H9 (cell line): ENCODE results near the gene EPHA2. TPM values are rescaled to one million over a fixed set of nuclear protein-coding genes. Genes with fewer than 3 reads are reported as not detected.
A peak's percentile ranks its signal among the peaks of the same experiment; 100 is the strongest.

Source experiments
- DNase-seq: peaks from one replicate; pipeline ENCODE4 v3.0.0-alpha.2; 2017
- H2AFZ ChIP-seq: one replicate; pipeline ENCODE4 v1.6.1; 2013; ENCODE audit warnings: mild to moderate bottlenecking, low read length, control low read depth, moderate library complexity
- H2AK5ac ChIP-seq: 2 replicates; pipeline ENCODE4 v1.6.1; 2013; ENCODE audit warnings: low read length, control low read depth, mixed read lengths; ENCODE audit not compliant: insufficient read length
- H2BK120ac ChIP-seq: one replicate; pipeline ENCODE4 v1.6.1; 2013; ENCODE audit warnings: low read depth, mild to moderate bottlenecking, low read length, control low read depth, inconsistent platforms; ENCODE audit not compliant: poor library complexity, severe bottlenecking
- H2BK12ac ChIP-seq: 2 replicates; pipeline ENCODE4 v1.6.1; 2013; ENCODE audit warnings: low read length, control low read depth, mixed read lengths, low read depth; ENCODE audit not compliant: insufficient read length
- H2BK15ac ChIP-seq: 2 replicates; pipeline ENCODE4 v1.6.1; 2013; ENCODE audit warnings: low read depth, low read length, control low read depth
- H2BK20ac ChIP-seq: one replicate; pipeline ENCODE4 v1.6.1; 2013; ENCODE audit warnings: low read depth, mild to moderate bottlenecking, low read length, control low read depth, inconsistent platforms; ENCODE audit not compliant: poor library complexity, severe bottlenecking
- H2BK5ac ChIP-seq: 2 replicates; pipeline ENCODE4 v1.6.1; 2013; ENCODE audit warnings: low read length, control low read depth, mixed read lengths; ENCODE audit not compliant: insufficient read length
- H3K14ac ChIP-seq: 2 replicates; pipeline ENCODE4 v1.6.1; 2013; ENCODE audit warnings: low read length, control low read depth; ENCODE audit not compliant: insufficient read depth
- H3K18ac ChIP-seq: 2 replicates; pipeline ENCODE4 v1.6.1; 2013; ENCODE audit warnings: low read depth, mild to moderate bottlenecking, mixed read lengths, low read length, control low read depth; ENCODE audit not compliant: insufficient read length
- H3K23ac ChIP-seq: 2 replicates; pipeline ENCODE4 v1.6.1; 2013; ENCODE audit warnings: low read length, control low read depth, mixed read lengths, low read depth; ENCODE audit not compliant: insufficient read length
- H3K23me2 ChIP-seq: 2 replicates; pipeline ENCODE4 v1.6.1; 2013; ENCODE audit warnings: low read depth, mild to moderate bottlenecking, mixed read lengths, low read length, control low read depth; ENCODE audit not compliant: insufficient read length, poor library complexity, severe bottlenecking
- H3K27ac ChIP-seq: 2 replicates; pipeline ENCODE4 v1.5.1; 2013; ENCODE audit warnings: low read length, control low read depth, mixed read lengths, low read depth; ENCODE audit not compliant: insufficient read length
- H3K27me3 ChIP-seq: 2 replicates; pipeline ENCODE4 v1.6.1; 2013; ENCODE audit warnings: low read length, control low read depth, inconsistent platforms; ENCODE audit not compliant: insufficient read depth
- H3K4ac ChIP-seq: 2 replicates; pipeline ENCODE4 v1.6.1; 2013; ENCODE audit warnings: low read depth, mild to moderate bottlenecking, control low read depth, inconsistent platforms, low read length, moderate library complexity
- H3K4me1 ChIP-seq: 2 replicates; pipeline ENCODE4 v1.6.1; 2013; ENCODE audit warnings: low read length, control low read depth, inconsistent platforms; ENCODE audit not compliant: insufficient read depth
- H3K4me2 ChIP-seq: 2 replicates; pipeline ENCODE4 v1.6.1; 2013; ENCODE audit warnings: low read length, control low read depth, mixed read lengths; ENCODE audit not compliant: insufficient read length, insufficient read depth
- H3K56ac ChIP-seq: 2 replicates; pipeline ENCODE4 v1.6.1; 2013; ENCODE audit warnings: low read depth, mild to moderate bottlenecking, mixed read lengths, low read length, control low read depth; ENCODE audit not compliant: insufficient read length
- H3K79me1 ChIP-seq: 2 replicates; pipeline ENCODE4 v1.6.1; 2013; ENCODE audit warnings: low read depth, mild to moderate bottlenecking, moderate library complexity, low read length, control low read depth, inconsistent platforms; ENCODE audit not compliant: insufficient read depth, poor library complexity, severe bottlenecking
- H3K79me2 ChIP-seq: 2 replicates; pipeline ENCODE4 v1.6.1; 2013; ENCODE audit warnings: low read length, control low read depth, inconsistent platforms; ENCODE audit not compliant: insufficient read depth
- H3K9ac ChIP-seq: 2 replicates; pipeline ENCODE4 v1.6.1; 2013; ENCODE audit warnings: low read length, control low read depth, mixed read lengths; ENCODE audit not compliant: insufficient read length; ENCODE audit errors: extremely low read depth
- H3K9me3 ChIP-seq: one replicate; pipeline ENCODE4 v1.6.1; 2013; ENCODE audit warnings: low read depth, low read length, inconsistent platforms; ENCODE audit not compliant: control insufficient read depth
- H3T11ph ChIP-seq: one replicate; pipeline ENCODE4 v1.6.1; 2013; ENCODE audit warnings: mild to moderate bottlenecking, low read length, control low read depth, inconsistent platforms
- H4K20me1 ChIP-seq: one replicate; pipeline ENCODE4 v1.6.1; 2013; ENCODE audit not compliant: control insufficient read depth, insufficient read length, insufficient read depth
- H4K5ac ChIP-seq: 2 replicates; pipeline ENCODE4 v1.6.1; 2013; ENCODE audit warnings: low read depth, mild to moderate bottlenecking, mixed read lengths, low read length, control low read depth; ENCODE audit not compliant: insufficient read length
- H4K8ac ChIP-seq: replicated peaks from 2 replicates; pipeline ENCODE4 v1.6.1; 2013; ENCODE audit warnings: low read length, control low read depth, mixed read lengths, low read depth; ENCODE audit not compliant: insufficient read length
- H4K91ac ChIP-seq: 2 replicates; pipeline ENCODE4 v1.6.1; 2013; ENCODE audit warnings: low read depth, mild to moderate bottlenecking, moderate library complexity, mixed read lengths, low read length, control low read depth; ENCODE audit not compliant: insufficient read length
- H3K27ac Mint-ChIP-seq, 3 experiments: 2 replicates in 2 of 3; 3 replicates in 1 of 3; pipeline ENCODE4 v1.8.0; 2020 to 2021; ENCODE audit warnings: mixed read lengths in 3 of 3, mild to moderate bottlenecking in 1 of 3, moderate library complexity in 1 of 3
- H3K27me3 Mint-ChIP-seq: 2 replicates; pipeline ENCODE4 v1.8.0; 2021; ENCODE audit warnings: low read depth, mild to moderate bottlenecking, moderate library complexity, mixed read lengths
- H3K36me3 Mint-ChIP-seq, 3 experiments: 2 replicates in 2 of 3; 3 replicates in 1 of 3; pipeline ENCODE4 v1.8.0; 2020 to 2021; ENCODE audit warnings: low read depth in 3 of 3, mixed read lengths in 3 of 3; ENCODE audit not compliant: insufficient read depth in 1 of 3
- H3K4me1 Mint-ChIP-seq, 2 experiments: 2 replicates each; pipeline ENCODE4 v1.8.0; 2020; ENCODE audit warnings: mixed read lengths in 2 of 2
- H3K4me3 Mint-ChIP-seq, 2 experiments: 2 replicates in 1 of 2; 3 replicates in 1 of 2; pipeline ENCODE4 v1.8.0; 2020 to 2021; ENCODE audit warnings: mild to moderate bottlenecking in 2 of 2, mixed read lengths in 2 of 2, moderate library complexity in 1 of 2
- H3K9me3 Mint-ChIP-seq, 2 experiments: 2 replicates in 1 of 2; 3 replicates in 1 of 2; pipeline ENCODE4 v1.8.0; 2020; ENCODE audit warnings: mild to moderate bottlenecking in 2 of 2, mixed read lengths in 2 of 2, moderate library complexity in 1 of 2
- CTCF ChIP-seq: fragments of 200-600 bp; sonication (generic); conservative IDR thresholded peaks from 3 replicates; pipeline ENCODE4 v1.8.0; 2021; ENCODE audit warnings: antibody characterized with exemption, mild to moderate bottlenecking
- WGBS: extraction: QIAGEN DNeasy Blood & Tissue Kit; methylation state at CpG from one replicate; pipeline ENCODE4 v1.1.7; 2013; ENCODE audit warnings: missing lambda C conversion rate, low lambda C conversion rate, mixed read lengths; ENCODE audit not compliant: insufficient read length; ENCODE audit errors: extremely low coverage; 5-methylcytosine and 5-hydroxymethylcytosine counted together
- total RNA-seq: library from RNA; stranded (reverse); gene quantifications from 2 replicates; pipeline ENCODE4 v1.2.1, GENCODE V29; 2021

The EPHA2 gene
- total RNA-seq, 1 experiment from 2014 or later = 33.1 TPM

GRCh38 chr1:16118706-16119105 is 37.2 kb downstream of the EPHA2 start:
- no peak overlapping the region for H3K56ac ChIP-seq
- no peak overlapping the region for H2BK12ac ChIP-seq
- no peak overlapping the region for H2BK15ac ChIP-seq
- H2BK20ac ChIP-seq = no peak overlapping the region
- DNase-seq = peak; percentile 32
- no peak for TF ChIP-seq CTCF
- H2BK120ac ChIP-seq = no peak overlapping the region
- no peak overlapping the region for H2BK5ac ChIP-seq
- H2AK5ac ChIP-seq = no peak overlapping the region
- H4K20me1 ChIP-seq = no peaks in the 10 kb centered on the region
- no peak overlapping the region for H4K5ac ChIP-seq
- Mint-ChIP-seq H3K4me1 (peaks cover 79 to 85% of the 10 kb centered on the region in 2 experiments), H3K36me3 (peaks cover 2 to 10% (median 7%) of the 10 kb centered on the region in 3 experiments; a peak in 4 of 7 replicates), H3K4me3 (no peak overlapping the region), H3K27ac (peak overlapping the region in 1 of 3 experiments; percentile 18; a peak in 1 of 7 replicates), H3K27me3 (peaks cover 2% of the 10 kb centered on the region; the same call in 1 of the 2 replicates), H3K9me3 (no peaks in the 10 kb centered on the region; a peak in 1 of 5 replicates)
- H3K9me3 ChIP-seq = no peaks in the 10 kb centered on the region
- no peak overlapping the region for H3K4ac ChIP-seq
- no peak overlapping the region for H3K9ac ChIP-seq
- no peak overlapping the region for H3K14ac ChIP-seq
- no peaks in the 10 kb centered on the region for H3K79me1 ChIP-seq
- H3K27me3 ChIP-seq = no peaks in the 10 kb centered on the region
- no peak overlapping the region for H4K8ac ChIP-seq
- no peaks in the 10 kb centered on the region for H3K23me2 ChIP-seq
- peaks cover 10% of the 10 kb centered on the region; the same call in 1 of the 2 replicates for H3K4me1 ChIP-seq
- H3K4me2 ChIP-seq = no peak overlapping the region
- H3K79me2 ChIP-seq = no peaks in the 10 kb centered on the region
- no peak overlapping the region for H2AFZ ChIP-seq
- no peak overlapping the region for H3K27ac ChIP-seq
- H3K23ac ChIP-seq = no peak overlapping the region
- no peak overlapping the region for H3T11ph ChIP-seq
- H3K18ac ChIP-seq = no peak overlapping the region
- WGBS = no CpG with 5 or more reads among the region's 9 CpGs
- no peak overlapping the region for H4K91ac ChIP-seq
